CD4-positive, alpha-beta T cell treated with Interleukin-1 beta for 1 hour (primary cell): ENCODE measurements around the gene SPTB.
"Not testable (repeated sequence)": the region's sequence is repeated elsewhere in the genome, so short reads cannot be mapped to it uniquely, and the experiment has no call there.

Experiments
- DNase-seq, 2 donors: peaks; one replicate each; pipeline ENCODE4 v3.0.0-alpha.2; 2020 to 2022

The SPTB gene

DNA sequence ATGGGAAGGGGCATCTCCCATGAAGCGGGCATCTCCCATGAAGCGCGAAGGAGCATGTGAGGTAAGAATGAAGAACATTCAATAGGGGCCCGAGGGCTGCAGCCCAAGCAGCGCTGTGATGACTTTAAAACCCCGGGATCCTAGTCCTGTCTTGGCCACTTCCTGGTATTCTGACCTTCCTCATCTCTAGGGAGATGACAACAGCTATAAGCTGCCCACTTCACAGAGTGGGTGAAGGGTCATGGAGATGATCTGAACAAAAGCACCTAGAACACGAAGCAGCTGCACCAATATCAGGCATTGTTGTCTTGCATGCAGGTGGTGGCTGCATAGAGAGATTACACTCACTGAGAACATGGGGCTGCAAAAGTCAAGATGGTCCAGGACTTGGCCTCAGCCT is 64.5 kb downstream of the SPTB start:
- DNase-seq = no peak

DNA sequence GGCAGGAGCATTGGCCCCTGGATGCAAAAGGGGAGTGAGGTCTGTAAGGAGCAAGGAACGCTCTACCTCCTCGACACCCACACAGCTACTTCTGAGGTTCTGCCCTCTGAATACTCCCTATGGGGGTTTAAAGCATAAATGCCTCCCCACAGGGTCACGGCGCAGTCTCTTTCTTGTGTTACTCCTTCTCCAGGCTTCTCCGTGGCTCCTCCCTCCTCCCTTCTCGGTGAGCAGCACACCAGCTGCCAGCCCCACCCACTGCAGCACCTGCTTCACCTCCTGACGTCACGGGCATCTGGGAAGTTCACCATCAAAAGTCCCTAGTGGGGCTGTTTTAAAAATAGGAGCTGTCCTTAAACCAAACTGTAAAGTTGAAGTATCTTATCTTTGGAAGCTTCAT is 67.3 kb downstream of the SPTB start:
- peak; percentile 36 to 42 for DNase-seq

DNA sequence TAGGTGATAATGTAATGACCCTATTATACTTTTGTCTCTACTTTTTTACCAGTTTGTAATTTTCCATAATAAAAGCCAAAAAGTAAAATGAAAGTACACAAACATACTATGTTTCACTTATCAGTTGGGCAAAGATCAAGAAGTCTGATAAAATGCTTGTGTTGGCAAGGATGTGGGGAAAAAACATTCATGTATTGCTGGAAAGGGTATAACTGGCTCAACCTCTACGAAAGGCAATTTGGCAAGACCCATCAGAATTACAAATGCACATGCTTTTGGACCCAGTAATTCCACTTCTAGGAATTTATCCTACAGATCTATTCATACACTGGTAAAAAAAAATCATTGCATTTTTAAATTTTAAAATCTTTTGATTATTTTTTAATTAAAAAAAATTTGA is 68.0 kb downstream of the SPTB start:
- no peak for DNase-seq

DNA sequence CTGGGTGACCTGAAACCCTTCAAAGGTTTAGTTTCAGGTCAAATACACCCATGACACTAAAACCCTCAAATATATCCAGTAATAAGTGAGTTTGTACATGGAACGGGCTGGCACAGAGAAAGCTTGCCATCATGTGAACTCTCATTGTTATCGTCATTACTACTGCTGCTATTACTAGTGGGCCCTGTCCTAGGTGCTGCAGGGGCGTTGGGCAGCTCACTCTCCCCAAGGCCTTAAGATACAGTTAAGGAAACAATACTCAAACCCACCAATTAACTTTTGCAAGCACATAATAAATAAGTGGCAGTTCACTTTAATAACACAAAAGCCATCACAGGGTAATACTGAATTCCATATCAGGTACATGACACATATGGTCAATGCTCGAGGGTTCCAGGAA is 71.3 kb downstream of the SPTB start:
- no peak for DNase-seq

DNA sequence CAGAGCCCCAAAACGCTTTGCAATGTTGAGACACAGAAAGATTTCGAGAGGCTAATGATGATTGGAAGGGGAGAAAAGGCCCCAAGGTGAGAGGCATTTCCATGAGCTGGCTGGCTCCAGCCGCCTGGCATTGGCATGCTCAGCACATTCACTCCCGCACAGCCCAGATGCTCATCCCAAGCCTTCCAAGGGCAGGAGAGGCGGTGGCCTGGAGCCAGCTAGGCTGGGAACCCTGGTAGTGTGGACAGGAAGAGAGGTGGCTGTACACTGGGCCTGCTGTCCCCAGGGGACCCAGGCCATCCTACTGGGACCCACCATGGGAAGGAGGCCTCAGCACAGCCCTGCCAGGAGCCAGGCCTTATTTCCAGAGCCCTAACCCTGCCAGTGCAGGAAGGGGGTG is 72.2 kb downstream of the SPTB start:
- no peak for DNase-seq

DNA sequence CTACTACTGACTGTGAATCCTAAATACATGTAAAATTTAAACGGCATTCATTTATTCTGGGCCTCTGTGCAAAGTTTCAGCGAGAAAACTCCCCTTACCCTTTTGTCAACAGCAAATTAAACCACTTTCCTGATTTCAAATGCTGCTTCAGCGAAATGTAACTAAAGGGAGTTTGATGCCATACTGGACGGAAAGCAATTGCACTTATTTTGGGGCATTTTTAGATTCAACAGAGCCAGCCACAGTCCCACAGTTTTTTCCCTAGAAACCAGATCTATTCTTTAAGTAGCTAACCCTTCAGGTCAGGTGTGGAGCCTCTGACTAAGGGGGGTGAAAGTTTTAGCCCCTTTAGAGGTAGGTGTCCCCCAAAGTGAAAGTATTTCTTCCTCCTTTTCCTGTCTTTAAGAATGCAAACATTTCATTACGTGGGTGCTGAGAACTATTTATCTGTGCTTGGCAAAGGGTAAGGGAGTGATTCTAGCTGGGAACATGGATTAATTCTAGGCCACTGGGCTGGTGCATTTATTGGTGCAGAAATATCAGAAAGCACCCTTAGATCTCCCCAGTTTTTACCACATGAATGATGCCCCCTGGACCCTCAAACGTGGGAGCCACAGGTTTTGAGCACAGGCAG is 72.7 kb downstream of the SPTB start:
- no peak for DNase-seq

DNA sequence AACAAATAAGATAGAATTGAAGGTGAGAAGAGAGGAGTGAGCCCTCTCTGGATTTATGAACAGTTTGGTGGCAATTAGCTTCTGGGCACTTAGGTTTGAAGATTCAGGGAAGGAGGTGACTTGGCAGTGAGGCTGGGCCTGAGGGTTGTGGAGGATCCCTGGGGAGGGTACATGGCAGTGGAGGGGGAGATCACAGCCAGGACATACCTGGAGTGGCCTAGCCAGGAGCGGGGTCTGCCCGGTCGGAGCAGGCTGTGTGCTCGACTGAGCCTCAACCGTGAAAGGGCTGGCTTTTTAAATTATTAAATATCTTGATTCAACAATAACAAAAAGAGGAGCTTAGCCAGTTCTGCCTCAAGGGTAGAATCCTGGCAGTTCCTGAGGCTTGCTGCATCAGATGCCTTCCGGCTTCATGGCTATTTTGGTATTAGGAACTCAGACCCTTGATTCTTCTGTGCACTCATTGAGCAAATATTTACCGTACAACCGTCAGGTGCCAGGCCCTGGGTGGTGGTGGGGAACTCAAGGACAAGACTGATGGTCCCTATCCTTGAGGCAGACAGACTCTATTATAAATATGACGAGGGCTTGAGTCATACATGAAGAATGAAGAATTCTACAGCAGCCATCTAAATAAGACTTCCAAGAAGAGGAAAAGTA is 73.4 kb downstream of the SPTB start:
- no peak for DNase-seq

DNA sequence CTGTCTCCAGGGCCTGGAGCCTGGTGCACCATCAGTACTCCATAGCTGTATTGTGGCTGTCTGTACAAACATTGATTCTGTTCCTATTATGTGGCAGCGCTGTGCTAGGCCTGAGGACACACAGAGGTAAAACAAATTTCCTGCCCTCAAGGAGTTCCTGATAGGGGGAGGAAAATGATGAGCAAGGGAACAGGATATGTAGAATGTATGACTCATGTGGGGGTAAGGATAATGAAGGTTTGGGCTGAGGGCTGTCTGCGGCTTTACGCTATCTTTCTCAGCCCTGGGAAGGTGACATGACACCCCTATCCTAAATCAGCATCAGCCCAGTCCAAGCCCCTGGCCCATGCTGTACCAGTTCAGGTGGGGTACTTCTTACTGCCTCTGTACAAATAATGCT is 74.1 kb downstream of the SPTB start:
- not testable (repeated sequence) for DNase-seq

DNA sequence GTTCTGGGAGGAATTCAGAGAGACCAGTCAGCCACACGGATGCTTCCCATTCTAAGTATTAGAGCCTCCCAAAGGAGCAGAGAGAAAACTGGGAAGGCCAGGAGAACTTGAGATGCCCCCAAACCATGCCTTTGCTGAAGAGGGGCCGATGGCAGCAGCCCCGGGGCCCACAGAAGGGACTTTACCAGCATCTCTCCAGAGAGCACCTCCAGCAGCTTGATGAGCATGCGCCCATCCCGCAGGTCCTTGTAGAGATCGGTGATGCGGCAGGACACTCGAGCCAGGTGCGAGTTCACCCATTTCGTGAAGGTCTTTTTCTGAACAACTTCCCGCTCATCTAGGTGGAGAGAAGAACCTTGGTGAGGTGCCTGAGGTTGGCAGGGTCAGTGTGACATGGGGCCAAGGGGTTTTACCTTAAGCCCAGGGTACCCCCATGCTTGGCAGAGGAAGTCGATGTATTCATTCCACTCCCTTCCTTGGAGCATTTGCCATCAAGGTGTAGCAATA is 74.9 kb downstream of the SPTB start:
- DNase-seq = no peak

DNA sequence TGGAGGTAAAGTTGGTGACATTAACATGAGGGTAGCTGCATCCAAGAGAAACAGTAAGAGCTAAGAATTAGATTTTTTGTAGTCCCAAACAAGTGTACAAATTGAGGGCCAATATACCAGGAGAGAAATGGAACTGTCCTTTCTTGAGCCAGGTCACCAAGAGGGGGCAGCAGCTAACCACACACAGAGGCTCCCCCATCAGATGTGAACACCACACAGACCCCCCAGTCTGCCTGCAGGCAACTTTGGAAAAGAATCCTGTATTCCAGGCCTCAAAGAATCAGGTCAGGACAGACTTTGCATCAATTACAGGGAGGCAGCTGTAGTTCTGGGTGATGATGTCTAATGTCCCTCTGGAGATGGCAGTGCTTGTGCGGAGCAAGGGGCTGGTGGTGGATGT is 77.9 kb downstream of the SPTB start:
- DNase-seq = no peak

DNA sequence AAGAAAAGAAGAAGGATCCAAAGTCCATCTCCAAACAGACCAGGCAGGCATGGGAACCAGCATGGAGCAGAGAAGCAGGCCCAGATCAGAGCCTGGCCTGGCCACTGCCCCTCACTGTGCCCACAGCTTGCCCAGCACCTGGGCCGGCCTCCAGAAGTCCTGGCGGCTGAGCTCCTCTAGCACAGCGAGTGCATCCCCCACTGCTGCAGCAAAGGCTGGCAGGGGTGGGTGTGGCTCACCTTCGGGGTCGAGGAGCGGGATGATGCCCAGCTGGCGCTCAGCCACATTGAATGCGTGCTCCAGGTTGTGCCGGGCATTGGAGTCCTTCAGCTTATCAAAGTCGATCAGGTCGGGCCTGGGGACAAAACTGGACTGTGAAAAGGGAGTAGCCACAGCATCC is 78.7 kb downstream of the SPTB start:
- DNase-seq = no peak

DNA sequence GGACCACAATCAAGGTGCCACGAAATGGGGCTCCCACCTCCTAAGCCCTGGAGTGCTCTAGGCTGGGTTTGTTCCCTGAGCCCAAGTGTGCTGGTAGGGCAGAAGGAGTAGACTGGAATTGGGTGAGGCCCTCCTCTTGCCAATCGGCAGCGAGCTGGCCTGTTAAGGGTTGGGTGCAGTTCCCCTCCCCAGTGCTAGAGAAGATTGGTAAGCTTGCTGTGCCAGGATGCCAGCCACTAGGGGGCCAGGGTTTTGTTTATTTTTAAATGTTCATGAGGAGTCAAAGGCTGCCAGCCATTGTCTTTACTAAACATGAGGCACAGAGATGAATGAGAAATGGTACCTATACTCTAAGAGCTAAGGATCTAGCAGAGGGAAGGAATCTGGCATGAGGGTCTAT is 79.7 kb downstream of the SPTB start:
- peak in 1 of 2 donors; percentile 15 for DNase-seq

DNA sequence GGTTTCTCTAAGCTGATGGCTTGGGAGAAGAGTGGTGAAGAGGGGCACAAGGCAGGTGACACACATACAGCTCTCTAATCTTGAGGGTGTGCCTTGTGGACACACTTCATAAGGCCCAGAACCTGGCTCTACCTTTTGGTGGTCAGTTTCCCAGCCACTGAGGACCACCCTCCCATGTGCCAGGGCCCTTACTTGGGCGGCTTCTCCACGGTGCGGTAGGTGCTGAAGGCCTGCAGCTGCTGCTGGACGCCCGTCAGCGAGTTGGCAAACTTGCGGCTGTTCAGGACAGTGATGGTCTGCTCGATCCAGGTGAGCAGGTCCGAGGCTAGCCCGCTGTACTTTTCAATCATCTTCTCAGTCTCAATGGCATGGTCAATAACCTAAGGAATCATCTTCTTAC is 80.2 kb downstream of the SPTB start:
- no peak for DNase-seq

DNA sequence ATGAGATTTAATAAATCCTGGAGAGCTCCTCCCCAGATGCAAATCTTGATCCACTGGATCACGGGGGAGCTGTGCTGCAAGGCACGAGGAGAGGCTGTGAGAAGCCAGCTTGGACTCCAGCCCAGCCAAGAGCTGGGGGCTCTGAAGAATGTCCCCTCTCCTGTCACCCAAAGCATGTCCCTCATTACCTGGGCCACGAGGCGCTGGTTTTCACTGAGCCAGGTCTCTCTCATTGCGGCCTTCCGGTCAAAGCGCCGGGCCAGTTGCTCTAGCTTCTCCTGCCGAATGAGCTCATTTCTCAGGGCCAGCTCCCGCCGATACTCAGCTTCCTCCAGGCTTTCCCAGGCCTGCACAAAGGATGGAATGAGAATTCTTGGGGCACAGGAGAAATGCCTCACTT is 83.3 kb downstream of the SPTB start:
- no peak for DNase-seq

DNA sequence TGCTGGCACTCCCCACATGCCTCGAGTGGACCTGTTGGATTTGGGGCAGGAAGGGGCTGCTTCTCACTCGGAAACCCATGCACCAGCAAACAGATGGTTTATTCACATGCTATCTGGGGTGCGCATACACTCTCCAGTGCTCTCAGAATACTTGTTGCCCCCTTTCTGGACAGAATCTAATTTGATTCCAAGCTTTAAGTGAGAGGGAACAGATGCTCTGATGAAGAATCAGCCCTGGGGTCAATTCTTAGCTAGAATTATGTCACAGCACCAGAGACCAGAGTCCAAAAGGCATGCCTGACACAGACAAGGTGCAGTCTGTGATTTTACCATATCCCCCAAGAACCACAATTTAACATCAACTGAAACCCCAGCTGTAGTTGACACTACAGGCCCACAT is 83.8 kb downstream of the SPTB start:
- DNase-seq = no peak

DNA sequence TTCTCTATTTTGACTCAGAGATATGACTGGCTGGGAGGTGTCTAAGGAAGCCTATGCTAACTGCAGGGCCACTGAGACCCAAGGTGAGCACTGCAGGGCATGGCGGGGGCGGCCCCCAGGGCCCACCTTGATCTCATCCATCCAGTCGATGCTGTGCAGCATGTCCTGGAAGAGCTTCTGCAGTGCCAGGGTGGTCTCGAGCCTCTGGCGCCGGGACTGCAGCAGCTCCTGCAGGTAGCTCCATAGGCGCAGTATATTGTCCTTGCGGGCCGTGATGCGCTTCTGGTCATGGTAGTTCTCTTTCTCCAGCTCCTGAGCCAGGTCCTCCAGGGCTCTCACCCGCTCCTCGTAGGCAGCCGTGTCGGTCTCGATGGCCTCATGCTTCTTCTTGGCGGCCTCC is 84.5 kb downstream of the SPTB start:
- DNase-seq = no peak

DNA sequence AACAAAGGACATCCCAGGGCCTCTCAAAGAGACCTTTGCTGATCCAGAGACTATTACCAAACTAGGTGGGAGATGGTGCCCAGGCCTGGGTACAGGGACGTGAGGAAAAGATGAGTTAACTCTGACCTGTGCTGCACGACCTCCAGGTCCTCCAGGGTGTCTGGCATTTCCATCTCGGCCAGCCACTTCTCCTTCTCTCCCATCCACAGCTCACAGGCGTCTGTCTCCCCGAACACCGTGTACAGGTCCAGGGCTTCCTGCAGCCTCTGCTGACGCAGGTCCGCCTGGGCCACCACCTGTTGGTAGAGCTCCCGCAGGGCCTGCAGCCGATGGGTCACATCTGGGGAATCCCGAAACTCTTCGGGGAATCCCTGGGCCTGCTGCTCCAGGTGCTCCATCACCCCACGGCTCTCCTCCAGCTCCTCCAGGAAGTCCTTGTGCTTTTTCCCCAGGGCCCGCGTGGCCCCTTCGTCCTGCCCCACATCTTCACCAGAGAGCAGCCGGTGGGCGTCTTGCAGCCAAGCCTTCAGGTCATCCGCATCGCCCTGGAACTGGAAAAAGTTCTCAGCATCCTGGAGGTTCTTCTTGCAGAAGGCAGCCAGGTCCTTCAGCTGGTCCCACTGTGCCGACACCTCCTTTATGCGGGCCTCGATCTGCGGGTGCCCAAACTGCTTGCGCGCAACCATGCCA is 86.7 kb downstream of the SPTB start:
- DNase-seq = no peak

DNA sequence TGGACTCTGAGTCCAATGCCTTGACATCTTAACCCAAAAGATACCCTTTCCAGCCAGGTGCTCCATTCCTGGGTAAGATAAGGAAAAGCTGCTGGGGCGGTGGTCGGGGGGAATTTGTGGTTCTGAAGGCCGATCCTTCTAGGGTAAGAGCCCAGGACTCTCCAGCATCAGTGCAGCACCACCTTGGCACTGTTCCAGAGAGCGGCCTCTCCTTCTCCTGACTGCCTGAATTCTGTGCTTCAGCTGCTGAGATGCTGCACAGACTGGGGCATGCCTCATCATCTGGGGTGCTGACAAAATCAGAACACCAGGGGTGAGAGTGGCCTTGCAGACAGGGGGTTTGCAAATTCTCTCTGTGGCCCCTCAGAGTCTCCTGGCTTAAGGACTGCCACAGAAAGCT is 87.5 kb downstream of the SPTB start:
- DNase-seq = no peak

DNA sequence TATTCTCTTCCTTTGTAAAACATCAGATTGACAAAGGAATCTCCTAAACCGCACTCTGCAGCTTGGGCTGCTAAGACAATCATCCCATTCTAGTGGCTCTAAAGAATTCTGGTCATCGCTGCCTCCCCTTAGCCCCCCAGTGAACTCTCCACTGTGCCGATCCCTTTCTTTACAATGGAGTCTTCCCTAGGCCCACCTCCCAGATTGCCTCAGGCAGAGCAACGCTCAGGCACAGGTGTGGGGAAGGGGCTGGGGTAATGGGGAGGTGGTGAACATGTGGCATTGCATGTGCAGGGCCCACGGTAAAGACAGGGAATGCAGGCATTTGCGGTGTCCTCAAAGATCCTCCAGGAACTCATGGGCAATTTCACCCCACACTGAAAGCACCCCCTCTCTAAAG is 89.2 kb downstream of the SPTB start:
- DNase-seq = no peak

DNA sequence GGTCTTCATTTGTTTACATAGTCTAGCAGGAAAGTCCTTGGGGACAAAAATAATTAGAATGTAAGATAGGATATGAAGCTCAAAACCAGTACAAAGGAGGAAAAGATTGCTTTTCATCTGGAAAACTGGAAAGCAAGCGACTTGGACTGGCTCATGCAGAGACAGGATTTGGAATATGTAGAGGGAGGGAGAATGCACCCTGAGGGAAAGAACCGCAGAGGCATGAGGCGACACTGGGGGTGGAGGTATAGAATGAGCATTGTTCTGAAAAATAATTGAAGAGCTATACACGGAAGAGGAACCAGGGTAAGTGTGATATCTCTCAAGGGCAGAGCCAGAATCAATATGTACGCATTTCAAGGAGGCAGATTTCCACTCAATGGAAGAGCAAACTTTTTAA is 90.0 kb downstream of the SPTB start:
- DNase-seq = no peak

DNA sequence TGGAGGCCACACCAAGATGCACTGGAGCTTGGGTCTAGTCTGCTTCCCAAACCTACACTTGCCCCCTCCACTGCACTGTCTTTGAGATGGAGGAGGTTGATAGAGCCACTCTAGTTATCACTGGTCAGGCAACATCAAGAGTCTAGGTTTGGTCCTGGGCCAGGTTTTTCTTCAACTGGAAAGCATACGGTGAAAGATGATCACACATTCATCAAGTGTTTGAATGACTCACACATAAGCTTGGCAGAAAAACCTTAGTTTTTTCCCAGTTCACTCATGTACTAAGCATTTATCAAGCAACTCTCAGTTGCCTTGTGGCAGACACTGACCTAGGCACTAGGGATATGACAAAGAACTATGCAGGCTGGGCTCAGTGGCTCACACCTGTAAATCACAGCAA is 91.0 kb downstream of the SPTB start:
- no peak for DNase-seq

DNA sequence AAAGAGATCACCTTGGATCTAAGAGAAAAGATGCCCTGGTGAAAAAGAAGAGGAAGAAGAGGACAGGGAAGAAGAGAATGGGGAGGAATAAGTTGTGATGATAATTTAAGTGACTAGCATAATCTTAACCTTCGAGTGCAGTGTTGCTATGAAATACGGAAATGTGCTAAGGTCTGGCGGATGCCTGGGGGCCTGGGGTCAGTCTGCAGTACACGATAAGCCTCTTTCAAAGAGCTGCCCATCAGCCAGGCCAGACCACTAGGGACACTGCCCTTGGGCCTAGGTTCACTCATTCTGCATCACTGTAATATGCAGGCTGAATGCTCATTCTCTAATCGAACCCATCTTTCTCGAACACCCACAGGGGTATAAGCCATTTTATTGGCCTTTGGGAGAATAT is 92.1 kb downstream of the SPTB start:
- no peak for DNase-seq

DNA sequence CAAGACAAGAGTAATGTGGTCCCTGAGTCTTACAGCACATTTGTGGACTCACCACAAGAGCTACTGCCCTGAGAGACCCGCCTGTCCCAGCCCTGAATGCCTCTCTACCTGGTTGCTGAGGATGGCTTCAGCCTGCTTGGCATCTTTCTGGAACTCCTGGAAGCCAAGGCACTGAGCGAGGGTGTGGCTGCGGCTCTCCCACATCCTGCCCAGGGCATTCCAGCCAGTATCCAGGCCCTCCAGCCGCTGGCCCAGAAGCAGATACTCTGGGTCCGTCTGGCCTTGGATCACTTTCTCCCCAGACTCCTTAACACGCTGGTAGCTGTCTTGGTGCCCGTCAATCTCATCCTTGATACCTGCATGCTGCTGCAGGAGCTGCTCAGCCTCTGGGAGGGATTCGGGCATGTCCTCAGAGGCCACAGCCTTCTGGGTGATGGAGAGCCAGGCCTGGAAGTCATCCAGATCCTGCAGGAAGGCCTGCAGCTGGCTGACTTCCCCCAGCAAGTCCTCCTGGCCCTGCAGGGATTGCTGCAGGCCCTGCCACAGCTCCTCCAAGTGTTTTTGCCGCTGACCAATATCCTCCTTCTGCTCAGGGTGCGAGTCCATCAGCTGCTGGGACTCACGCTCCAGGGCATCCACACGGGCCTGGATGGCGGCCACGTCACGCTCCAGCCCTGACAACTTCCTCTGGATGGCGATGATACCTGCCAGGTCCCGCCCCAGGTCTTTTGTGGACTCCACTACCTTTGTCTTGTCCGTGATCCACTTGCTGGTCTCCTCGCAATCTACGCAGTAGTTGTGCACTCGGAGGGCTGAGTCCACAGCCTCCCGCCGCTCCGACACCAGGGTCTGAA is 93.2 kb downstream of the SPTB start:
- no peak for DNase-seq
